NCI-H1436 (cell line): ENCODE data around the gene YAF2.
"Not testable (repeated sequence)": the region's sequence is repeated elsewhere in the genome, so short reads cannot be mapped to it uniquely, and the experiment has no call there.

Experiments
- DNase-seq: peaks from one replicate; lab custom pipeline; 2025; lab: John Stamatoyannopoulos, UW

Gene YAF2

DNA sequence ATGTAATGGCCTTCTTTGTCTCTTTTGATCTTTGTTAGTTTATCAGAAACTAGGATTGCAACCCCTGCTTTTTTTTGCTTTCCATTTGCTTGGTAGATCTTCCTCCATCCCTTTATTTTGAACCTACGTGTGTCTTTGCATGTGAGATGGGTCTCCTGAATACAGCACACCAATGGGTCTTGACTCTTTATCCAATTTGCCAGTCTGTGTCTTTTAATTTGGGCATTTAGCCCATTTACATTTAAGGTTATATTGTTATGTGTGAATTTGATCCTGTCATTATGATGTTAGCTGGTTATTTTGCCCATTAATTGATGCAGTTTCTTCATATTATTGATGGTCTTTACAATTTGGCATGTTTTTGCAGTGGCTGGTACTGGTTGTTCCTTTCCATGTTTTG is 14.6 kb upstream of the YAF2 start:
- not testable (repeated sequence) for DNase-seq

DNA sequence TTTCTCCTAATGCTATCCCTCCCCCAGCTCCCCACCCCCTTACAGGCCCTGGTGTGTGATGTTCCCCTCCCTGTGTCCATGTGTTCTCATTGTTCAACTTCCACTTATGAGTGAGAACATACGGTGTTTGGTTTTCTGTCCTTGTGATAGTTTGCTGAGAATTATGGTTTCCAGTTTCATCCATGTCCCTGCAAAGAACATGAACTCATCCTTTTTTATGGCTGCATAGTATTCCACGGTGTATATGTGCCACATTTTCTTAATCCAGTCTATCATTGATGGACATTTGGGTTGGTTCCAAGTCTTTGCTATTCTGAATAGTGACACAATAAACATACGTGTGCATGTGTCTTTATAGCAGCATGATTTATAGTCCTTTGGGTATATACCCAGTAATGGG is 11.0 kb upstream of the YAF2 start:
- not testable (repeated sequence) for DNase-seq

DNA sequence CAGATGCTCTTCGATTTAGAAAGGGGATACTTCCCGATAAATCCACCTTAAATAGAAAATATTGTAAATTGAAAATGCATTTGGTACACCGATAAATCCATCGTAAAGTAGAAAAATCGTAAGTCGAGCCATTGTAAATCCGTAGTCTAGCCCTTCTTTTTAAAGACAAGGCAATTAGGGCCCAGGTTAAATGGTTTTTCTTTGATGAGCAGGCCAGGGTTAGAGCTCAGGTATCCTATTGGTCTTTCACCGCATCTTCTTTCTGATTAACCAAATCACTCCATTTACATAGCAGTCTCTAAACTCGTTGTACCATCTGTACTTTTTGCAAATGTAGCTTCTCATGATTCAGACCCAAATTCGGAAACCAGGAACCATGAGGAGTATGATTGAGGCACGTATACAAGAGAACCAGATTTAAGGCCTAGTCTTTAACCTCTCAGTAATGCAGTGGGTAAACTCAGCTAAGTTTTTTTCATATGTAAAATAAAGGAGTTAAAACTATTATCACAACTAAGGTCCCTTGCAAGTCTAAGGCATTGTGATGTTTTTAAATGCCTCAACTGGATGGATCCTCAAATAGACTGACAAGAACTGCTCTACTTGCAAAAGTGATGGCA is 2.2 kb upstream of the YAF2 start:
- no peak for DNase-seq

DNA sequence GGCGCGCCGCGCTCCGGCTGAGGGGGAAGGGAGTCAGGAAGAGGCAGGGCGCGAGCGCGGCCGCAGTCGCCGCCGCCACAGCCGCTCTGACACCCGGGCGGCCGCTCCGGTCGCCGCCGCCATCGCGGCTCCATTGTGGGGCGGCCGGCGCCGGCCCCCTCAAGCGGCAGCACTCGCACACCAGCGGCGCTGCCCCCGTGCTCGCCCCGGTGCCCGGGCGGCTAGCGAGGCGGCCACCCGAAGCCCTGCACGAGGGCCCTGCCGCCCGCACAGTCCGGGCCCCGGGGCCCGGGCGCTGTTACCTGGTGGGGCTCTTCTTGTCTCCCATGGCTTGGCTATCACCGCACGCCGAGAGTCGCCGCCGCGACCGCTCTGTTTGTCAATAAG is 202 bp downstream of the YAF2 start:
- no peak for DNase-seq

DNA sequence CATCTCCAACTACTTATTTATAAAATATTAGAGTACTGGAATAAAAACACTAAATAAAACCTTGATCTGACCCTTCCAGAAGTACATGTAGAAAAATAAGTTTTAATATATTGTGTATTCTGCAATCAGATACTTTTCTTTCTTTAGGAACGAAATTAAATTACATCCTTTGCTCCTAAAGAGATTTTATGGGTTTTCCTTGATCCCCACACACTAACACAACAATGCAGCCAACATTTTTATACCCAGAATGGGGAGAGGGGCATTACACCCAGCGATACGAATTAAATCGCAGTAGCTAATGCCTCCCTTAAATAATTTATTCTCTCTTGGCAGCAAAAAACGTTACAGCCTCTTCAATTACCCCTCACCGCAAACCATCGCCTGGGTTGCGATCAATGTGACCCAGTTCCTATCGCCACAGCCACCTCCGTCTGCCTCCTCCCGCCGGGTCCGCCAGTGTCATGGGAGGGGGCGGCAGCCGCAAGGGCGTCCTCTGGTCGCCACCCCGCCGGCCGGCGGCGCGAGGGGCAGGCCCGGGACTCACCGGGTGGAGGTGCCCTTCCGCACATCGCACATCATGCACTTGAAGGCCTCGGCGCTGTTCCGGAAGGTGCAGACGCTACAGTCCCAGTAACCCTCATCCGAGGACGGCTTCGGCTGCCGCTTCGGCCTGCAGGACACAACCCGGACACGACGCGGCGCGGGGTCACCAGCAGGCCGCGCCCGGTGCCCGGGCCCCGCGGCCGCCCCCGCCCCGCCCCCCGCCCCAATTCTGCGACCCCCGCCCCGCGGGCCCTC is 796 bp downstream of the YAF2 start:
- DNase-seq: peak; percentile 62

DNA sequence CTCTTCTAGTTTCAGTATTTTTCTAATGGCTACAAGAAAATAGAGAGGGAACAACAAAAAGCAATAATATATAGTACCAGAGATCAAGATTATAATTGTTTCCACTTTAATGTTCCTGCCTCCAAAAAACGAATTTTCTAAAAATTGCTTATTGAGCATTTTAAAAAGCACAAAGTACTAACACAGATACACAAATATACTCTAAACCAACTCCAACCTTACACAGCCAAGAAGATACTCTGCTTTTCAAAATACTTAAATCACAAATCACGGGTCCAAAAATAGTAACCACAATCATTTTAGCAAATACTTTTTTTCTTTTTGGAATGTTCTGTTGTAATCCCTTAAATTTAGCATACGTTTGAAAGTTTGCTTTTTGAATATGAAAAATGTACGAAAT is 2.0 kb downstream of the YAF2 start:
- DNase-seq: no peak

DNA sequence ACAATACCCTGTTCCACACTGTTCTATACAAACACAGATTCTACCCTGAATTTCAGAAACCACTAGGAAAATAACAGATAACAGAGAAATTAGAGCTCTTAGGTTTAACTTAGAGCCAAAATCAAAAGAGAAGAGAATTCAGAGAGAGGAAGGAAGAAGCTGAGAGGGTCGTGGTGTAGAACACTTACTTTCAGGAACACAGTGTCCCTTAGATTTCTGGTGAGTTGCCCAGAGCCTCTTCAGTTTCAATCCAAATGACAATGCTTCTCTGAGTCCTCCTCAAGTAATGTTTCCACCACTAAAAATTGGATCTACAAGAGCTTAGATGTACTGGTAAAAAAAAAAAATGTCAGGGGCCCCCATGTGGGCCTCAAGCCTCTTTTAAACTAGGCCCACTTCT is 2.6 kb downstream of the YAF2 start:
- DNase-seq: no peak

DNA sequence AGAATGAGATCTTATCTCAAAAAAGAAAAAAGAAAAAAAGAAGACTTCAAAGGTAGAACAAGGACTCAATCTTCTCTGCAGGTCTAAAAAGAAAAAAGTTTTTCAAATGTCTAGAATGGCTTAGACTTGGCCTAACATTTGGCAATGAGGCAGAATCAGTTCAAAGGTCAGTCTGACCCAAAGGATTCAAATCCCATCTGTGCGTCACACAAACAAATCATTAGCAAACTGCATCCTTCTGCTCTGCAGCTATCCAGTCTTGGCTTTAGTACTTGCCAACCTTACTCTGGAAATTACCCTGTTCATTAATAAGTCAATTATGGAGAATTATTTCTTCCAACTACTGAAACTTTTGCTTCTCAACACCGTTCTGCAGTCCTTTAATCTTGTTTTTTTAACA is 3.1 kb downstream of the YAF2 start:
- DNase-seq: no peak

DNA sequence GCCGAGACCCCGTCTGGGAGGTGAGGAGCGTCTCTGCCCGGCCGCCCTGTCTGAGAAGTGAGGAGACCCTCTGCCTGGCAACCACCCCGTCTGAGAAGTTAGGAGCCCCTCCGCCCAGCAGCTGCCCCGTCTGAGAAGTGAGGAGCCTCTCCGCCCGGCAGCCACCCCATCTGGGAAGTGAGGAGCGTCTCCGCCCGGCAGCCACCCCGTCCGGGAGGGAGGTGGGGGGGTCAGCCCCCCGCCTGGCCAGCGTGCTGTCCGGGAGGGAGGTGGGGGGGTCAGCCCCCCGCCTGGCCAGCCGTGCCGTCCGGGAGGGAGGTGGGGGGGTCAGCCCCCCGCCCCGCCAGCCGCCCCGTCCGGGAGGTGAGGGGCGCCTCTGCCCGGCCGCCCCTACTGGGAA is 10.5 kb downstream of the YAF2 start:
- DNase-seq: not testable (repeated sequence)

DNA sequence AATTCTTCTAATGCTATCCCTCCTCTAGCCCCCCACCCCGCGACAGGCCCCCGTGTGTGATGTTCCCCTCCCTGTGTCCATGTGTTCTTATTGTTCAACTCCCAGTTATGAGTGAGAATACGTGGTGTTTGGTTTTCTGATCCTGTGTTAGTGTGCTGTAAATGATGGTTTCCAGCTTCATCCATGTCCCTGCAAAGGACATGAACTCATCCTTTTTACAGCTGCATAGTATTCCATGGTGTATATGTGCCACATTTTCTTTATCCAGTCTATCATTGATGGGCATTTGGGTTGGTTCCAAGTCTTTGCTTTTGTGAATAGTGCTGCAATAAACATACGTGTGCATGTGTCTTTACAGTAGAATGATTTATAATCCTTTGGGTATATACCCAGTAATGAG is 13.5 kb downstream of the YAF2 start:
- DNase-seq: not testable (repeated sequence)

DNA sequence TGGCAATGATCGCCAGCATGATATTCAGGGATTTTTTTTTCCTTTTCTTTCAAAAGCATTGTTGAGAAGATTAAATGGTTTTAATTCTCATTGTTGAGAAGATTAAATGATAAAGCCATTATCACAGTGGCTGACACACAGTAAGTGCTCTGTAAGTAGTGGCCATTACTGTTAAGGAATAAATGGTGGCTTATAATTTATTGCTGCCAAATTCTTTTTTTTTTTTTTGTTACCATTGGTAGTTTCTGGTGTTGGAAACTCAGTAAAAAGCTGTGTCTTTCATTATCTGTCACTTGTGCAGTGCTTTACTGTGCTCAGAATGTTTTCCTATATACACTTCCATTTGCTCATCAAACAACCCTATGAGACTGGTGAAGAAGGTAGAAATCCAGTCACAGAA is 15.3 kb downstream of the YAF2 start:
- no peak for DNase-seq

DNA sequence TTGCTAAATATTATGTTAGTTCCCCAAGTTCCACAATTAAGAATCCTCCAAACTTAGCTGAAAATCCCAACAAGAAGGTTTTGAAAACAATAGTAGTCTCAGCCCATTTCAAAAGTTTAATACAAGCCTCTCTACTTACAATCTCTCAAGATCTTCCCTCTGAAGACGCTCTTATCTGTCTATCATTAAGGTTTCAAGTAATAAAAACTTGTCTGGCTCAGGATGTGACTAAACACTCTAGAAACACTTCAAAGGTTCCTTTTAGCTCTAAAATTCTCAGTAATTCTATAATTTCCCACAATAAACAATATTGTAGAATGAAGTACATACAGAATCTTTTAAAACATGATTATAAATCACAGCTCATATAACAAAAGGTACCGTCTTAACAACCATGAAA is 16.3 kb downstream of the YAF2 start:
- DNase-seq: no peak

DNA sequence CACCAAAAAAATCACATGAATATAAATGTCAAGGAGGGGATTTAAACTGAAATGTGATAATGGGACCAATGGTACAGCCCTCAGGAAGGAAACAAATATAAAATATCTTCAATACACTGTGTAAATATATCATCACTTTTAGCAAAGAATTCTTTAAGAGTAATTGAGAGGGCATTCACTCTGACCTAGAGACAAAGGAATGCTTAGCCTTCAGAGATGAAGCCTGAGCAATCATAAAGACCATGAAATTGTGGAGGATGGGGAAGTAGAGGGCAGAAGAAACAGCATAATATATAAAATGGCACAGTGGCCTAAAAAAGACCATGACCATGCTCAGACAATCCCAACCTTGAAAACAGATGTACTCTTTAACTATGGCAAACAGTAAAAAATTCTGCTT is 20.4 kb downstream of the YAF2 start:
- no peak for DNase-seq

DNA sequence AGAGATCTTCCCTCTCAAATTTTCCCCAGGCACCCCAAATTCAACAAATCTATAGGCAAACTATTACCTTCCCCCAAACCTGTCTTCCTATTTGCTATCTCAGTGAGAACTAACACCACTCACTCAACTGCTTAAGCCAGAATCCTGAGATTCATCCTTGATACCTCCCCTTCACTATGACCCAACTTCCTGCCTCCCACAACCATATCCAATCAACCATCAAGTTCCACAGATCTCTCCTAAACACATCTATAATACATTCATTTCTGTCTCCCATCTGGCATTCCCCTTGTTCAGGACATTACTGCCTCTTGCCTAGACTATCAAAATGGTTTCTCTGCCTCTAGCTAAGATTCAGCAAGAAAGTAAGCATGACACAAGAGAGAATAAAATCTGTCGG is 21.3 kb downstream of the YAF2 start:
- no peak for DNase-seq

DNA sequence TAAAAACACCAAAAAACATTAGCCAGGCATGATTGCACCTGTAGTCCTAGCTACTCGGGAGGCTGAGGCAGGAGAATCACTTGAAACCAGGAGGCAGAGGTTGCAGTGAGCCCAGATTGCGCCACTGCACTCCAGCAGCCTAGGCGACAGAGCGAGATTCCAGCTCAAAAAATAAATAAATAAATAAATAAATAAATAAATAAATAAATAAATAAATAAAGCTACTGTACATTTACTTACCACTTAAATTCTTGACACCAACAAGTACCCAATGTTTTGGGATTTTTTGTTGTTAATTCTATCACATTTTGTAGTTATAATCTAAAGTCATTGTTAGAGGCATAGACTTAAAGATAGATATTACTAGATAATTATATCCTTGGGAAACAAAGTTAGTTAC is 22.3 kb downstream of the YAF2 start:
- not testable (repeated sequence) for DNase-seq

DNA sequence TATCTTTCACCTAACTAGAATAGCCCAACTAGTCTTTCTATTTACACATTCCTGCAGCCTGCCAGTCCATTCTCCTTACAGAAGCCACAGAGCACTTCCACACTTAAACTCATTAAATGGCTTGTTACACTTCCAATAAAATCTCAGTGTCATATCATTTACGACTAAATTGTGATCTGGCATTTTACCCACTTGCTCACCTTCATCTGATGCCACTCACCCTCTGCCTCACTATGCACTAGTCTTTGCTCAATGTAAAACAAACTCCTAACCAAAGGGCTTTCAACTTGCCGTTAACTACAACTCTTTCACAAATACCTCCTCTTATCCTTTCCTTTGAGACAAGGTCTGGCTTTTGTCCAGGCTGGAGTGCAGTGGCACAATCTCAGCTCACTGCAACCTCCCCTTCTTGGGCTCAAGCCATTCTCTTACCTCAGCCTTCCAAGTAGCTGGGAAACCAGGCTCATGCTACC is 24.1 kb downstream of the YAF2 start:
- no peak for DNase-seq

DNA sequence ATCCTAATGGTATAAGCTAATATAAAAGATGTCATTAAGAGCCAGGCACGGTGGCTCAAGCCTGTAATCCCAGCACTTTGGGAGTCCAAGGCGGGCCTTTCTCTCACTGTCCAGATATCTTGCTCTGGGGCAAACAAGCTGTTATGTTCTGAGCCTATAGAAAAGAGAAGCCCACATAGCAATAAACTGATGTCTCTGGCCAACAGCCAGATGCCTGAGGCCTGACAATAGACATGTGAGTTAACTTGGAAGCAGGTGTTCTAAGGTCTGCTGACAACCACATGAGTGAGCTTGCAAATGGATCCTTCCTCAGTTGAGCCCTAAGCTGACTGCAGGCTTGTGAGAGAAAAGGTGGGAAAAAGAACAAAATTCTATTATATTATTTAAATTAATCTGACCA is 25.0 kb downstream of the YAF2 start:
- no peak for DNase-seq

DNA sequence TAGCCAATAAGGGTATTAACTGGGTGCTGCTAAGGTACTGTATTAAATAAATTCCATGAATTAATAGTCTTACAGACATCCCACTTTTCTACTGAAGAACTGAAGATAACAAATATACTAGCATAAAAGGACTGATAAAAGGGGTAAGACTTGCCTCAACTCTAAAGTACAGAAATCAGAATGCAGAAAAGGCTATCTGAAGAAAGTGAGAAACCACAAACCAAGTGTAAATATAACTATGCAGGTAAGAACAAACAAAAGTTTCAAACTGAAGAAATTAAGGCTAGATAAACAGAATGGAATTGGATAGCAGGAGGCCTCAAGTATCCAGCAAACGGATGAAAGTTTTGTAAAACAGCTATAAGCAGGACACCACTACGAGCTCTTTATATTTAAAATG is 29.5 kb downstream of the YAF2 start:
- DNase-seq: no peak

DNA sequence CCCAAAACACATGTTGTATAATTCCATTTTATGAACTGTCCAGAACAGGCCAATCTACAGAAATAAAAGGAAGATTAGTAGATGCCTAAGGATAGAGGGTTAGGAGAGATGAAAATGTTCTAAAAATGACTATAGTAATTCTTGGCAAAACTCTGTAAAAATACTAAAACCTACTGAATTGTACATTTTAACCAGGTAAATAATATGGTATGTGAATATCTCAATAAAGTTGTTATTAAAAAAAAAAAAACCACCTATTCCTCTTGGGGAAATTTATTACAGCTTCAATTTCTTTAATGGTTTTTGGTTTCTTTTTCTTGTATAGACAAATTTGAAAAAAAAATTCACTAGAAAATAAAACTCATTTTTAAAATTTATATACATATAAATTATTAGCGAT is 33.2 kb downstream of the YAF2 start:
- no peak for DNase-seq

DNA sequence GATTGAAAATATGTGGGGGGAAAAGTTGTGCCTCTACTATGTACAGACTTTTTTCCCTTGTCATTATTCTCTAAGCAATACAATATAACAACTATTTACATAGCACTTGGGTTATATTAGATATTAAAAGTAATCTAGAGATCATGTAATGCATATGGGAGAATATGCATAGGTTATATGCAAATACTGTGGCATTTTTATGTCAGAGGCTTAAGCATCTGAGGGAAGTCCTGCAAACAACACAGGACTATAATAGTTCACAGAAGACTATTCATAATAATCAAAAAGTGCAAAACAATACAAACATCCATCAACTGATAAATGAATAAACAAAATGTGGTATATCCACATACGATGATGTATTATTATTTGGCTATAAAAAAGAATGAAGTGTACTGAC is 33.7 kb downstream of the YAF2 start:
- no peak for DNase-seq

DNA sequence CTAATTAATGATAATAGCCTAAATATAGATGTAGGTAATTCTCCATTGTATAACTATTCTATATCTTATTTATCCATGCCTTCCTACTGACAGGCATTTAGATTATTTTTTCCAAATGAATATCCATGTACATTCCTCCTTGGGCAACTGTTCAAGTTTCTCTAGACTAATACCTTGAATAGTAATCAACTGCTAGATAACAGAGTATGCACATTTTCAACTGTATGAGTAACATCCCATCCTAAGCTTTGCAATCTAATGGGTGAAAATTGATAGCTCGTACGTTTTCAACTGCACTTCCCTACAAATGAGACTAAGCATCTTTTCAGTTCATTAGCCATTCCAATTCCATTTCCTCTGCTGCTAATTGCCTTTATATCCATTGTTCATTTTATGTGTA is 37.0 kb downstream of the YAF2 start:
- DNase-seq: no peak

DNA sequence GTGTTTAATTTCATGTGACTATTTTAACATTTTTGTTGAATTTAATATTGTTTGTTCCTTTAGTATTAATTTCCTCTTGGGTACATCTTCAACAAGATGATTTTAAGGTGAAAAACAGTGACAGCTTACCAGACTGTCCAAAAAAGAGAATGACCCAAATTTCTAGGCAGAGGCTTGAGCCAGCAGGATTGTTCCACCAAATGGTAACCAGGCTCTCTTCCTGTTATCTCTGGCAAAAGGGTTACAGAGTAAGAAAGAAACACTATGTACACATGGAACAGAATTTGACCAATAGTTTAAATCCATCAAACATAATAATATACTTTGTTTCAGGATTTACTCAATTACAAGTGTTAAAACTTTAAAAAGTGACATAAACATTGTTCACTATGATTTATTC is 39.0 kb downstream of the YAF2 start:
- no peak for DNase-seq

DNA sequence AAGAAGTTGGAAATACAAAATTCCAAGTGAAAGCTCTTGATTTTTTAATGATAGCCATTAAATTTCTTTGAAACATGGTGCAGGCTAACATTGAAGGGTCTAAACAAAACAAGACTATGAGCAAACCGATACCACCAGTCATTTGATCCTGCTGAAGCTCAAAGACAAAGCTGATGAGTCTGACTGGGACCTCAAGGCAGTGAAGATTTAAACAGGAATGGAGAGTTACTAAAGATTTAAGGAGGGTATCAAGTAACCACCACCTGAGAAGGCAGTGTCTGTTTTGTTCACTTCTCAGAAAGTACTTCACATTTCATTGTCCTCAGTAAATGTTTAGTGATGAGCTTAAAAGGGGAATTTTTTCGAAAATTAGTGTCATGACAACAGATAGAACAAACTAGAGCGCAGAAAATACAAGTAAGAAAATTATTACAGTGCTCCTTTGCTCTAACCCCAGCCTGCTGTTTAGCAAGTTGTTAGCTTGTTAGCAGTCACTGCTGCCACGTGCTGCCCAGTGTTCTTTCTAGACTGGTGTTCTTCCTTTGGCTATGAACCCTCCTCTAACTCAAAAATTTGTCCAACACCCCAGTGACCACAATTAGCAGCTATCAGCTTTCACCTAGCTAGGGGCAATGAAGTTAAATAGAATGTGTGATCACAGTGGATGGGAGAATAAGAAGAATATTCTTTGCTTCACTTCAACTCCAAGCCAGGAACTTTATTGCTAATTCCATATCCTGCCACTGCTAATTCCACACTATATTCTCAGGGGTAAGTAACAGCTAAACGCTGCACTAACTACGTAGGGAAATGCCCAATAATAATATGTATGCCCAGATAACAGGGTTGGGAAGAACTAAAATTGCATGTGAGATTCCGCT is 41.1 kb downstream of the YAF2 start:
- no peak for DNase-seq
